H1 (cell line): ENCODE measurements around the gene WDFY3. TPM values are rescaled to one million over a fixed set of nuclear protein-coding genes. Genes with fewer than 3 reads are reported as not detected.

ENCODE experiments used
- CTCF ChIA-PET: fragments of 300-600 bp; sonication (Branson Sonifier 250); formaldehyde crosslinking; loops from one replicate; lab custom pipeline; 2021; ENCODE audit not compliant: partially characterized antibody; lab: Charles Lee
- POLR2A ChIA-PET: fragments of 300-600 bp; sonication (Branson Sonifier 250); formaldehyde crosslinking; loops from one replicate; lab custom pipeline; 2021; ENCODE audit warnings: inconsistent platforms; ENCODE audit not compliant: partially characterized antibody; lab: Charles Lee
- DNase-seq, 2 experiments: peaks; one replicate each; pipeline versions ENCODE4 v3.0.0 to v3.0.0-alpha.2; 2010 to 2022; ENCODE audit warnings: low spot score in 2 of 2, low read depth in 1 of 2, mixed read lengths in 1 of 2
- FAIRE-seq: peaks from 2 replicates; lab custom pipeline; 2011; peaks lifted over from hg19 to GRCh38; lab: Jason Lieb, UNC
- H2AFZ ChIP-seq: 2 replicates; pipeline ENCODE4 v1.8.1; 2012; ENCODE audit warnings: low read length, inconsistent platforms
- H2AK5ac ChIP-seq: 2 replicates; pipeline ENCODE4 v1.6.1; 2013; ENCODE audit warnings: low read depth, low read length
- H2BK120ac ChIP-seq: replicated peaks from 2 replicates; pipeline ENCODE3; 2013; ENCODE audit warnings: low read depth, low read length, inconsistent platforms
- H2BK12ac ChIP-seq: 2 replicates; pipeline ENCODE4 v1.6.1; 2013; ENCODE audit warnings: low read depth, low read length
- H2BK15ac ChIP-seq: 2 replicates; pipeline ENCODE4 v1.6.1; 2013; ENCODE audit warnings: low read length
- H2BK20ac ChIP-seq: 2 replicates; pipeline ENCODE4 v1.6.1; 2013; ENCODE audit warnings: low read length
- H2BK5ac ChIP-seq: 2 replicates; pipeline ENCODE4 v1.6.1; 2013; ENCODE audit warnings: low read depth, low read length
- H3K14ac ChIP-seq: 2 replicates; pipeline ENCODE4 v1.6.1; 2013; ENCODE audit warnings: inconsistent platforms; ENCODE audit not compliant: insufficient read length
- H3K18ac ChIP-seq: 2 replicates; pipeline ENCODE4 v1.6.1; 2013; ENCODE audit warnings: low read length; ENCODE audit errors: extremely low read depth
- H3K23ac ChIP-seq: 2 replicates; pipeline ENCODE4 v1.6.1; 2013; ENCODE audit warnings: inconsistent platforms; ENCODE audit not compliant: insufficient read length
- H3K23me2 ChIP-seq: 2 replicates; pipeline ENCODE4 v1.6.1; 2013; ENCODE audit warnings: low read depth, low read length
- H3K27ac ChIP-seq: 2 replicates; pipeline ENCODE4 v1.6.1; 2011; ENCODE audit warnings: low read depth, low read length, inconsistent platforms
- H3K27me3 ChIP-seq, 4 experiments: replicated peaks in 1 of 4; 1 replicate in 1 of 4; 2 replicates in 3 of 4; pipeline versions ENCODE4 v1.6.1 to v1.8.1; 2011 to 2013; ENCODE audit warnings: low read length in 3 of 4, mild to moderate bottlenecking in 3 of 4, inconsistent platforms in 2 of 4, mixed read lengths in 2 of 4, moderate library complexity in 1 of 4; ENCODE audit not compliant: control insufficient read depth in 3 of 4, insufficient read depth in 3 of 4; ENCODE audit errors: extremely low read depth in 1 of 4
- H3K36me3 ChIP-seq, 4 experiments: 2 replicates each; pipeline versions ENCODE4 v1.6.1 to v1.8.1; 2011 to 2013; ENCODE audit warnings: mild to moderate bottlenecking in 4 of 4, low read length in 3 of 4, moderate library complexity in 2 of 4, control low read depth in 1 of 4, inconsistent platforms in 1 of 4; ENCODE audit not compliant: insufficient read depth in 4 of 4, control insufficient read depth in 2 of 4
- H3K4ac ChIP-seq: replicated peaks from 2 replicates; pipeline ENCODE3; 2013; ENCODE audit warnings: low read length, low read depth, mixed read lengths, inconsistent platforms; ENCODE audit not compliant: insufficient read length
- H3K4me1 ChIP-seq, 4 experiments: replicated peaks in 1 of 4; 1 replicate in 1 of 4; 2 replicates in 3 of 4; pipeline versions ENCODE4 v1.6.1 to v1.8.1; 2011 to 2013; ENCODE audit warnings: low read length in 3 of 4, inconsistent platforms in 2 of 4, mixed read lengths in 1 of 4; ENCODE audit not compliant: insufficient read depth in 4 of 4, control insufficient read depth in 3 of 4
- H3K4me2 ChIP-seq, 2 experiments: 2 replicates each; pipeline versions ENCODE4 v1.6.1 to v1.8.1; 2011 to 2013; ENCODE audit warnings: low read depth in 2 of 2, low read length in 2 of 2, control low read depth in 1 of 2, inconsistent platforms in 1 of 2, mild to moderate bottlenecking in 1 of 2; ENCODE audit not compliant: insufficient read depth in 1 of 2
- H3K4me3 ChIP-seq, 4 experiments: fragments of 200-600, 300-600 bp in 1 of 4; sonication (generic), shearing (Covaris generic), sonication (Bioruptor Twin) in 1 of 4; 2 replicates each; pipeline versions ENCODE4 v1.5.1 to v1.8.1; 2011 to 2016; ENCODE audit warnings: low read length in 4 of 4, low read depth in 3 of 4, control low read depth in 2 of 4, inconsistent platforms in 2 of 4, mild to moderate bottlenecking in 2 of 4, mixed read lengths in 1 of 4, moderate library complexity in 1 of 4; ENCODE audit not compliant: insufficient read depth in 2 of 4; ENCODE audit errors: extremely low read depth in 1 of 4
- H3K56ac ChIP-seq: replicated peaks from 2 replicates; pipeline ENCODE3; 2013; ENCODE audit warnings: low read depth, mild to moderate bottlenecking, mixed read lengths, low read length, inconsistent platforms; ENCODE audit not compliant: insufficient read length
- H3K79me1 ChIP-seq: 2 replicates; pipeline ENCODE4 v1.6.1; 2013; ENCODE audit warnings: low read depth, low read length, control low read depth
- H3K79me2 ChIP-seq, 2 experiments: 2 replicates each; pipeline versions ENCODE4 v1.6.1 to v1.8.1; 2012 to 2013; ENCODE audit warnings: low read length in 2 of 2, mild to moderate bottlenecking in 2 of 2, inconsistent platforms in 1 of 2; ENCODE audit not compliant: insufficient read depth in 2 of 2, control insufficient read depth in 1 of 2
- H3K9ac ChIP-seq, 4 experiments: replicated peaks in 1 of 4; 1 replicate in 1 of 4; 2 replicates in 3 of 4; pipeline versions ENCODE4 v1.6.1 to v1.8.1; 2011 to 2013; ENCODE audit warnings: low read depth in 3 of 4, low read length in 3 of 4, control low read depth in 2 of 4, mild to moderate bottlenecking in 2 of 4, moderate library complexity in 2 of 4, inconsistent platforms in 1 of 4; ENCODE audit errors: extremely low read depth in 1 of 4
- H3K9me3 ChIP-seq, 2 experiments: 2 replicates each; pipeline versions ENCODE4 v1.6.1 to v1.8.1; 2012 to 2013; ENCODE audit warnings: mild to moderate bottlenecking in 2 of 2, moderate library complexity in 2 of 2, control low read depth in 1 of 2, inconsistent platforms in 1 of 2, low read depth in 1 of 2, low read length in 1 of 2, mixed read lengths in 1 of 2; ENCODE audit not compliant: insufficient read depth in 2 of 2
- H4K20me1 ChIP-seq, 2 experiments: replicated peaks in 1 of 2; 2 replicates each; pipeline versions ENCODE3 to v1.8.1; 2011 to 2013; ENCODE audit warnings: inconsistent platforms in 2 of 2, low read length in 2 of 2, mild to moderate bottlenecking in 1 of 2; ENCODE audit not compliant: insufficient read depth in 2 of 2, control insufficient read depth in 1 of 2
- H4K5ac ChIP-seq: 2 replicates; pipeline ENCODE4 v1.6.1; 2013; ENCODE audit warnings: low read length, low read depth, mixed read lengths, inconsistent platforms; ENCODE audit not compliant: insufficient read length
- H4K8ac ChIP-seq: 2 replicates; pipeline ENCODE4 v1.8.0; 2013; ENCODE audit warnings: mild to moderate bottlenecking, moderate library complexity, low read length, inconsistent platforms; ENCODE audit not compliant: insufficient read depth; ENCODE audit errors: extremely low read depth
- H4K91ac ChIP-seq: replicated peaks from 2 replicates; pipeline ENCODE3; 2013; ENCODE audit warnings: low read length, mixed read lengths, inconsistent platforms; ENCODE audit not compliant: insufficient read length
- BACH1 ChIP-seq: IDR thresholded peaks from 2 replicates; pipeline ENCODE4 v1.6.1; 2012; ENCODE audit warnings: low read length, improper control_type of control experiment
- CREB1 ChIP-seq: IDR thresholded peaks from 2 replicates; pipeline ENCODE4 v1.6.1; 2012; ENCODE audit warnings: inconsistent platforms
- KDM4A ChIP-seq: IDR thresholded peaks from one replicate; pipeline ENCODE4 v1.7.1; 2012; ENCODE audit warnings: low read depth, mild to moderate bottlenecking, moderate library complexity, low read length, inconsistent platforms; ENCODE audit not compliant: severe bottlenecking
- NRF1 ChIP-seq: IDR thresholded peaks from 2 replicates; pipeline ENCODE4 v1.6.1; 2011; ENCODE audit warnings: mild to moderate bottlenecking, low read depth, low read length, improper control_type of control experiment
- RXRA ChIP-seq: IDR thresholded peaks from 2 replicates; pipeline ENCODE4 v1.6.1; 2011; ENCODE audit warnings: low read depth, mild to moderate bottlenecking, low read length, moderate library complexity; ENCODE audit not compliant: insufficient read depth
- SIN3A ChIP-seq, 2 experiments: IDR thresholded peaks in 1 of 2; conservative IDR thresholded peaks in 1 of 2; 2 replicates each; pipeline ENCODE4 v1.6.1; 2011 to 2012; ENCODE audit warnings: low read length in 2 of 2, improper control_type of control experiment in 1 of 2, low read depth in 1 of 2, mild to moderate bottlenecking in 1 of 2
- SP4 ChIP-seq: IDR thresholded peaks from 2 replicates; pipeline ENCODE4 v1.6.1; 2012; ENCODE audit warnings: low read length, inconsistent platforms
- TCF12 ChIP-seq: IDR thresholded peaks from 2 replicates; pipeline ENCODE4 v1.6.1; 2011; ENCODE audit warnings: low read depth, mild to moderate bottlenecking, low read length
- TEAD4 ChIP-seq: IDR thresholded peaks from 2 replicates; pipeline ENCODE4 v1.6.1; 2012; ENCODE audit warnings: low read depth, low read length, inconsistent platforms, mixed read lengths
- WGBS, 2 experiments: shearing (Covaris generic) in 1 of 2; methylation state at CpG; one replicate each; pipeline versions ENCODE4 v1.1.6 to v1.1.7; 2013 to 2015; ENCODE audit warnings: low lambda C conversion rate in 2 of 2, mixed read lengths in 2 of 2, inconsistent platforms in 1 of 2, low coverage in 1 of 2, missing lambda C conversion rate in 1 of 2; ENCODE audit not compliant: insufficient replicate concordance in 2 of 2, insufficient coverage in 1 of 2, insufficient read length in 1 of 2; ENCODE audit errors: extremely low coverage in 1 of 2, missing lambda C conversion rate in 1 of 2; 5-methylcytosine and 5-hydroxymethylcytosine counted together
- polyA plus RNA-seq, 7 experiments: library from polyadenylated mRNA; depleted of rRNA in 3 of 7; stranded (reverse) in 5 of 7; unstranded in 2 of 7; fragments of >200 nt in 5 of 7; fragments of 200-250 nt in 2 of 7; gene quantifications; 1 replicate in 5 of 7; 2 replicates in 1 of 7; 4 replicates in 1 of 7; pipeline versions ENCODE4 v1.2.1 to v1.2.3, GENCODE V29; 2011 to 2013; ENCODE audit warnings: missing spikeins in 2 of 7, mixed read lengths in 2 of 7
- total RNA-seq: library from RNA; stranded (reverse); fragmentation: NEBNext Ultra II Directional; extraction: Animal tissue kit (Norgen Biotek cat#: 25700); gene quantifications from 2 replicates; pipeline ENCODE4 v1.2.1, GENCODE V29; 2021
- TF ChIP-seq, protein P1 (sequence below): IDR thresholded peaks from 2 replicates; pipeline ENCODE4 v1.6.1; 2011; ENCODE audit warnings: low read depth, mild to moderate bottlenecking, low read length; ENCODE audit not compliant: insufficient read depth

Gene WDFY3
- total and polyA plus RNA-seq, 2 of the 8 experiments (the other 6 are each of a cell fraction or from before 2014, with no cell fraction given): 25.6 to 62.4 TPM

DNA sequence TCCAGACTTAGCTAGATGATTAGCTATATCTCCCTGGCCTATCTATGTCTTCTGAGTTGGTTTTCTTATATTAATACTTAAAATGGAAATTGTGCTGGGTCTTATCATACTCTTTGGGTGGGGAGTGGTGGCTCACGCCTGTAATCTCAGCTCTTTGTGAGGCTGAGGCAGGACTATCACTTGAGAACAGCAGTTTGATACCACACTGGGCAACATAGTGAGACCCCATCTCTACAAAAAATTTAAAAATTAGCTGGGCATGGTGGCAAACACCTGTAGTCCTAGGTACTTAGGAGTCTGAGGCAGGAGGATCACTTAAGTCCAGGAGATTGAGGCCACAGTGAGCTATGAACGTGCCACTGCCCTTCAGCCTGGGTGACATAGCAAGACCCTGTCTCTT lies 30.4 kb downstream of the WDFY3 start:
- CTCF ChIA-PET: interaction anchor here (1.3 to 1.4 kb wide), 2 partner anchors 9 to 35 kb away, joined by 3 to 4 read pairs; no protein-coding TSS in a partner anchor
- peaks cover 0 to 1% of the 10 kb centered on the region in 2 experiments for H4K20me1 ChIP-seq
- peaks cover 0 to 2% (median 0%) of the 10 kb centered on the region in 4 experiments; a peak in 1 of 7 replicates for H3K4me1 ChIP-seq
- no peak overlapping the region for H3K9ac ChIP-seq
- H3K27ac ChIP-seq: no peak overlapping the region
- H2AK5ac ChIP-seq: no peak overlapping the region
- H3K18ac ChIP-seq: no peak overlapping the region
- 87% methylated on average over 2 of the region's 2 CpGs; no CpG with 5 or more reads in 1 of the 2 experiments for WGBS, 2 experiments
- POLR2A ChIA-PET: no interaction called here
- no peak overlapping the region for H2BK20ac ChIP-seq
- H4K8ac ChIP-seq: no peak overlapping the region
- H3K79me1 ChIP-seq: no peaks in the 10 kb centered on the region; the same call in 1 of the 2 replicates
- no peaks in the 10 kb centered on the region for H3K27me3 ChIP-seq
- TF ChIP-seq BACH1: no peak
- TF ChIP-seq, protein P1, sequence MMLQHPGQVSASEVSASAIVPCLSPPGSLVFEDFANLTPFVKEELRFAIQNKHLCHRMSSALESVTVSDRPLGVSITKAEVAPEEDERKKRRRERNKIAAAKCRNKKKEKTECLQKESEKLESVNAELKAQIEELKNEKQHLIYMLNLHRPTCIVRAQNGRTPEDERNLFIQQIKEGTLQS: no peak
- no peak for TF ChIP-seq NRF1
- no peak for TF ChIP-seq SP4
- no peak for TF ChIP-seq TCF12
- TF ChIP-seq TEAD4: no peak
- TF ChIP-seq SIN3A (conservative IDR thresholded peaks at IDR 0.05 in 1 of 2, IDR thresholded peaks at IDR 0.05 in 1 of 2; ENCODE audit: low read depth in 1 of 2, low read length in 2 of 2): no peak
- no peak for TF ChIP-seq CREB1
- TF ChIP-seq RXRA: no peak
- no peak for TF ChIP-seq KDM4A
- no peak overlapping the region for H3K56ac ChIP-seq
- H2BK12ac ChIP-seq: no peak overlapping the region
- H3K9me3 ChIP-seq: peaks cover 0 to 3% of the 10 kb centered on the region in 2 experiments; a peak in 2 of 4 replicates
- H2AFZ ChIP-seq: no peak overlapping the region
- no peak overlapping the region for H3K4me3 ChIP-seq
- H2BK15ac ChIP-seq: no peak overlapping the region
- H3K14ac ChIP-seq: no peak overlapping the region
- no peaks in the 10 kb centered on the region for H3K23me2 ChIP-seq
- DNase-seq: no peak
- H3K23ac ChIP-seq: no peak overlapping the region
- H3K4ac ChIP-seq: no peak overlapping the region
- no peak overlapping the region for H3K4me2 ChIP-seq
- H2BK5ac ChIP-seq: no peak overlapping the region
- peaks cover 3 to 82% of the 10 kb centered on the region in 2 experiments; a peak in 3 of 4 replicates for H3K79me2 ChIP-seq
- FAIRE-seq: no peak
- no peaks in the 10 kb centered on the region; a peak in 1 of 8 replicates for H3K36me3 ChIP-seq
- no peak overlapping the region for H2BK120ac ChIP-seq
- no peak overlapping the region for H4K5ac ChIP-seq
- H4K91ac ChIP-seq: no peak overlapping the region
